Measurements from ENCODE around the gene NDUFS8.

DNA sequence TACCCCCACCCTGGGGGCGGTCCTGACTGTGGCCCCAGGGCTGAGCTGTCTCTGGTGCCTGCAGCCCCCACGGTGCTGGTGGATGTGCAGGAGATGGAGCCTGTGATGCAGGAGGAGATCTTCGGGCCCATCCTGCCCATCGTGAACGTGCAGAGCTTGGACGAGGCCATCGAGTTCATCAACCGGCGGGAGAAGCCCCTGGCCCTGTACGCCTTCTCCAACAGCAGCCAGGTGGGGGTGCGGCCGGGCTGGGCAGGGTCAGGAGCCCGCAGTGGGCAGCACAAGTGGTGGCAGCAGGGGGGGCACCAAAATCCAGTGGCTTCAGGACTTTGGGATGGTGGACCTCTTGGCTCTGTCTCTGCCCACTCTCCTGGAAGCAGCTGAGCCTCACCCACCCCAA lies 8.0 kb upstream of the NDUFS8 start:
- TF ChIP-seq EZH2 (IDR thresholded peaks at IDR 0.05; ENCODE audit: insufficient read depth, poor library complexity, severe bottlenecking) (no peak), EZH2phosphoT487 (IDR thresholded peaks at IDR 0.05; ENCODE audit: insufficient read depth, low read depth) (no peak)
